Measurements from ENCODE around the gene P2RX1. TPM values are rescaled to one million over a fixed set of nuclear protein-coding genes. Genes with fewer than 3 reads are reported as not detected.

The P2RX1 gene
- total RNA-seq, 1 experiment from 2014 or later, result not detected

GRCh38 chr17:3926860-3927627, 10.8 kb upstream of the P2RX1 start:
- Histone ChIP-seq H3K14ac (ENCODE audit: insufficient read depth, low read length) (peak overlapping the region; percentile 44; the same call in 1 of the 2 replicates), H2BK15ac (ENCODE audit: low read depth, low read length) (no peak overlapping the region; the same call in 1 of the 2 replicates), H3K9me3 (ENCODE audit: control insufficient read depth, low read depth, low read length) (no peaks in the 10 kb centered on the region), H3K23me2 (ENCODE audit: insufficient read length, low read depth, low read length, poor library complexity, severe bottlenecking) (no peaks in the 10 kb centered on the region), H2AK5ac (ENCODE audit: insufficient read length, low read length) (no peak overlapping the region), H3K27ac (ENCODE audit: insufficient read length, low read depth, low read length) (no peak overlapping the region), H3K23ac (ENCODE audit: insufficient read length, low read depth, low read length) (no peak overlapping the region), H2AFZ (ENCODE audit: low read length) (no peak overlapping the region), H3K9ac (ENCODE audit: extremely low read depth, insufficient read length, low read length) (no peak overlapping the region), H3K79me2 (ENCODE audit: insufficient read depth, low read length) (no peaks in the 10 kb centered on the region), H4K5ac (ENCODE audit: insufficient read length, low read depth, low read length) (no peak overlapping the region), H3K4ac (ENCODE audit: low read depth, low read length) (no peak overlapping the region), H3T11ph (ENCODE audit: low read length) (no peak overlapping the region), H3K27me3 (ENCODE audit: insufficient read depth, low read length) (no peaks in the 10 kb centered on the region), H3K4me2 (ENCODE audit: insufficient read depth, insufficient read length, low read length) (no peak overlapping the region), H4K8ac (replicated peaks; ENCODE audit: insufficient read length, low read depth, low read length) (no peak overlapping the region), H2BK20ac (ENCODE audit: low read depth, low read length, poor library complexity, severe bottlenecking) (no peak overlapping the region), H4K20me1 (ENCODE audit: control insufficient read depth, insufficient read depth, insufficient read length) (no peaks in the 10 kb centered on the region), H2BK120ac (ENCODE audit: low read depth, low read length, poor library complexity, severe bottlenecking) (no peak overlapping the region), H4K91ac (ENCODE audit: insufficient read length, low read depth, low read length) (no peak overlapping the region), H3K79me1 (ENCODE audit: insufficient read depth, low read depth, low read length, poor library complexity, severe bottlenecking) (no peaks in the 10 kb centered on the region), H3K4me1 (ENCODE audit: insufficient read depth, low read length) (no peaks in the 10 kb centered on the region), H2BK12ac (ENCODE audit: insufficient read length, low read depth, low read length) (no peak overlapping the region), H3K18ac (ENCODE audit: insufficient read length, low read depth, low read length) (no peak overlapping the region), H2BK5ac (ENCODE audit: insufficient read length, low read length) (no peak overlapping the region), H3K56ac (ENCODE audit: insufficient read length, low read depth, low read length) (no peak overlapping the region)
- DNase-seq, result no peak
- H3K4me3 Mint-ChIP-seq, result peak overlapping the region in 1 of 2 experiments; percentile 29; a peak in 1 of 5 replicates
- TF ChIP-seq CTCF (conservative IDR thresholded peaks at IDR 0.05), result no peak
- peak overlapping the region; percentile 70 to 90 (median 81); a peak in 3 of 7 replicates for H3K27ac Mint-ChIP-seq
- peaks cover 10 to 32% of the 10 kb centered on the region in 2 experiments; a peak in 3 of 4 replicates for H3K4me1 Mint-ChIP-seq
- no CpG with 5 or more reads among the region's 16 CpGs for WGBS (ENCODE audit: extremely low coverage, insufficient read length, low lambda C conversion rate)
- H3K36me3 Mint-ChIP-seq (ENCODE audit: insufficient read depth in 1 of 3, low read depth in 3 of 3), result no peaks in the 10 kb centered on the region
- no peaks in the 10 kb centered on the region for H3K27me3 Mint-ChIP-seq (ENCODE audit: low read depth)
- H3K9me3 Mint-ChIP-seq, result no peaks in the 10 kb centered on the region
